PC-9 (cell line): ENCODE measurements around the gene C5orf15. TPM values are rescaled to one million over a fixed set of nuclear protein-coding genes. Genes with fewer than 3 reads are reported as not detected.

ENCODE experiments used
- BruUV-seq: library from RNA; stranded (reverse); fragments of 400-500 nt; replicated peaks from 2 replicates; lab custom pipeline; 2021; lab: Mats Ljungman, UMichigan
- CTCF ChIA-PET: fragments of 300-600 bp; sonication (Branson Sonifier 250); formaldehyde crosslinking; loops from one replicate; lab custom pipeline; 2022; ENCODE audit warnings: antibody characterized with exemption; lab: Charles Lee
- POLR2A ChIA-PET: fragments of 300-600 bp; sonication (Branson Sonifier 250); formaldehyde crosslinking; loops from one replicate; lab custom pipeline; 2022; ENCODE audit warnings: antibody characterized with exemption; ENCODE audit not compliant: unreplicated experiment; lab: Charles Lee
- DNase-seq, 2 experiments: peaks; one replicate each; pipeline versions ENCODE4 v3.0.0 to v3.0.0-alpha.2; 2015 to 2022; ENCODE audit warnings: mixed read lengths in 1 of 2
- H2AFZ ChIP-seq: fragments of 200-600 bp; sonication (generic); 2 replicates; pipeline ENCODE4 v1.8.1; 2017; ENCODE audit warnings: antibody characterized with exemption
- H3F3A ChIP-seq: fragments of 200-600 bp; sonication (generic); 2 replicates; pipeline ENCODE4 v1.8.1; 2017; ENCODE audit warnings: antibody characterized with exemption, mild to moderate bottlenecking, low read depth; ENCODE audit not compliant: insufficient read depth
- H3K27ac ChIP-seq: fragments of 200-600 bp; sonication (generic); 2 replicates; pipeline ENCODE4 v1.6.1; 2016; ENCODE audit warnings: mixed run types
- H3K27me3 ChIP-seq: fragments of 200-600 bp; sonication (generic); 2 replicates; pipeline ENCODE4 v1.6.1; 2016; ENCODE audit warnings: low read depth, mixed run types; ENCODE audit not compliant: insufficient read depth
- H3K36me3 ChIP-seq: fragments of 200-600 bp; sonication (generic); 2 replicates; pipeline ENCODE4 v1.6.1; 2016; ENCODE audit warnings: low read depth, mixed run types
- H3K4me1 ChIP-seq: fragments of 200-600 bp; sonication (generic); replicated peaks from 2 replicates; pipeline ENCODE4 v1.6.1; 2016; ENCODE audit warnings: mixed run types; ENCODE audit not compliant: insufficient read depth
- H3K4me2 ChIP-seq: fragments of 200-600 bp; sonication (generic); 2 replicates; pipeline ENCODE4 v1.6.1; 2017; ENCODE audit warnings: mixed run types
- H3K4me3 ChIP-seq: fragments of 200-600 bp; sonication (generic); 2 replicates; pipeline ENCODE4 v1.6.1; 2016; ENCODE audit warnings: mixed run types
- H3K79me2 ChIP-seq: fragments of 200-600 bp; sonication (generic); 2 replicates; pipeline ENCODE4 v1.6.1; 2017; ENCODE audit warnings: low read depth, mixed run types
- H3K9me2 ChIP-seq: fragments of 200-600 bp; sonication (generic); 2 replicates; pipeline ENCODE4 v1.8.1; 2017; ENCODE audit warnings: mild to moderate bottlenecking; ENCODE audit not compliant: insufficient read depth
- H3K9me3 ChIP-seq: fragments of 200-600 bp; sonication (generic); 2 replicates; pipeline ENCODE4 v1.8.1; 2016; ENCODE audit warnings: low read depth; ENCODE audit not compliant: insufficient read depth
- H4K20me1 ChIP-seq: fragments of 200-600 bp; sonication (generic); 2 replicates; pipeline ENCODE4 v1.8.1; 2017; ENCODE audit not compliant: insufficient read depth
- EZH2 ChIP-seq: fragments of 200-600 bp; sonication (generic); IDR thresholded peaks from 2 replicates; pipeline ENCODE4 v1.8.0; 2017; ENCODE audit warnings: antibody characterized with exemption, low read depth
- intact Hi-C: fragments of 100-400 bp; cut with micrococcal nuclease; formaldehyde crosslinking; loops from one replicate; pipeline ENCODE4 v1.10.0; 2022; ENCODE audit not compliant: unreplicated experiment
- total RNA-seq: library from RNA; stranded (reverse); gene quantifications from 2 replicates; pipeline ENCODE4 v1.2.3, GENCODE V29; 2021
- TF ChIP-seq, protein P1 (sequence below): fragments of 200-600 bp; sonication (generic); conservative IDR thresholded peaks from 2 replicates; pipeline ENCODE4 v1.6.1; 2017; ENCODE audit warnings: mixed run types, antibody characterized with exemption, mild to moderate bottlenecking, moderate library complexity

The C5orf15 gene
- total RNA-seq, 1 experiment from 2014 or later: 45.0 TPM

- ChIA-PET POLR2A (no interaction called here), CTCF (no interaction called here)
- H4K20me1 ChIP-seq: no peaks in the 10 kb centered on the region
- no peaks in the 10 kb centered on the region for H3F3A ChIP-seq
- no TSS peak for BruUV-seq
- DNase-seq: no peak
- TF ChIP-seq, protein P1, sequence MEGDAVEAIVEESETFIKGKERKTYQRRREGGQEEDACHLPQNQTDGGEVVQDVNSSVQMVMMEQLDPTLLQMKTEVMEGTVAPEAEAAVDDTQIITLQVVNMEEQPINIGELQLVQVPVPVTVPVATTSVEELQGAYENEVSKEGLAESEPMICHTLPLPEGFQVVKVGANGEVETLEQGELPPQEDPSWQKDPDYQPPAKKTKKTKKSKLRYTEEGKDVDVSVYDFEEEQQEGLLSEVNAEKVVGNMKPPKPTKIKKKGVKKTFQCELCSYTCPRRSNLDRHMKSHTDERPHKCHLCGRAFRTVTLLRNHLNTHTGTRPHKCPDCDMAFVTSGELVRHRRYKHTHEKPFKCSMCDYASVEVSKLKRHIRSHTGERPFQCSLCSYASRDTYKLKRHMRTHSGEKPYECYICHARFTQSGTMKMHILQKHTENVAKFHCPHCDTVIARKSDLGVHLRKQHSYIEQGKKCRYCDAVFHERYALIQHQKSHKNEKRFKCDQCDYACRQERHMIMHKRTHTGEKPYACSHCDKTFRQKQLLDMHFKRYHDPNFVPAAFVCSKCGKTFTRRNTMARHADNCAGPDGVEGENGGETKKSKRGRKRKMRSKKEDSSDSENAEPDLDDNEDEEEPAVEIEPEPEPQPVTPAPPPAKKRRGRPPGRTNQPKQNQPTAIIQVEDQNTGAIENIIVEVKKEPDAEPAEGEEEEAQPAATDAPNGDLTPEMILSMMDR: no peak
- TF ChIP-seq EZH2: no peak
- H3K4me2 ChIP-seq: no peak overlapping the region
- H2AFZ ChIP-seq: no peak overlapping the region
- no peaks in the 10 kb centered on the region for H3K4me1 ChIP-seq
- no peaks in the 10 kb centered on the region for H3K27me3 ChIP-seq
- H3K36me3 ChIP-seq: no peaks in the 10 kb centered on the region
- no peaks in the 10 kb centered on the region for H3K79me2 ChIP-seq
- H3K27ac ChIP-seq: no peak overlapping the region
- H3K4me3 ChIP-seq: no peak overlapping the region
- no peaks in the 10 kb centered on the region for H3K9me3 ChIP-seq
- H3K9me2 ChIP-seq: 0 out of 2 replicates have a peak, but pooled peaks cover 3% of the 10 kb centered on the region
- intact Hi-C loops: no loop called here
Observed at GRCh38 chr5:133912951-133913350, 55.5 kb downstream of the C5orf15 start.

GRCh38 chr5:133910571-133910970 lies 57.9 kb downstream of the C5orf15 start:
- H3K79me2 ChIP-seq: no peaks in the 10 kb centered on the region
- no peaks in the 10 kb centered on the region for H3K4me1 ChIP-seq
- H3K27me3 ChIP-seq: no peaks in the 10 kb centered on the region
- no peaks in the 10 kb centered on the region for H3F3A ChIP-seq
- H3K27ac ChIP-seq: no peak overlapping the region
- CTCF ChIA-PET: no interaction called here
- BruUV-seq: no TSS peak
- POLR2A ChIA-PET: no interaction called here
- H3K9me2 ChIP-seq: 0 out of 2 replicates have a peak, but pooled peaks cover 3% of the 10 kb centered on the region
- H3K36me3 ChIP-seq: no peaks in the 10 kb centered on the region
- no peaks in the 10 kb centered on the region for H4K20me1 ChIP-seq
- TF ChIP-seq, protein P1: no peak
- no peak for TF ChIP-seq EZH2
- H3K4me3 ChIP-seq: no peak overlapping the region
- H3K4me2 ChIP-seq: no peak overlapping the region
- H3K9me3 ChIP-seq: no peaks in the 10 kb centered on the region
- no peak overlapping the region for H2AFZ ChIP-seq
- no peak for DNase-seq
- intact Hi-C loops: no loop called here

DNA sequence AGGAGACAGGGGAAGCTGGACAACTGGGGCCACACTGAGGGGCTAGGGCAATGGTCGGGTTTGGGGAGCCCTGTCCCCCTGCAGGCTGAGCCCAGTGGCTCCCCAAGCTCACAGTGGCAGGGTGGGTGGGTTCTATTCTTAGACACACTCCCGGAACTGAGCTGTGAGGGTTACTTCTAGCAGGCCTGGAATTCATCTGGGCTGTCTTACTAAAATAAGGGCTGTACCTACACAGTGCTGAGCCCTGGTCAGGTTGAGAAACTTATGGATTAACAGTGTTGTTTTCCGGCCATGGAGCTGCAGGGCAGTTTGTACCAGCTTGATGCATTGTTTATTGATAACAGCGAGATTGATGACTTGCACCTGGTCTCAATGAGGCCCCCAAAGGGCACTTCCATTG lies 58.8 kb downstream of the C5orf15 start:
- H3K27me3 ChIP-seq: no peaks in the 10 kb centered on the region
- H3K4me3 ChIP-seq: no peak overlapping the region
- H3K36me3 ChIP-seq: no peaks in the 10 kb centered on the region
- no TSS peak for BruUV-seq
- DNase-seq: no peak
- ChIA-PET CTCF (no interaction called here), POLR2A (no interaction called here)
- H3K27ac ChIP-seq: no peak overlapping the region
- no peaks in the 10 kb centered on the region for H3K79me2 ChIP-seq
- no peak overlapping the region for H2AFZ ChIP-seq
- H3K4me2 ChIP-seq: no peak overlapping the region
- 0 out of 2 replicates have a peak, but pooled peaks cover 3% of the 10 kb centered on the region for H3K9me2 ChIP-seq
- intact Hi-C loops: no loop called here
- H4K20me1 ChIP-seq: no peaks in the 10 kb centered on the region
- TF ChIP-seq, protein P1: no peak
- no peak for TF ChIP-seq EZH2
- no peaks in the 10 kb centered on the region for H3F3A ChIP-seq
- no peaks in the 10 kb centered on the region for H3K9me3 ChIP-seq
- no peaks in the 10 kb centered on the region for H3K4me1 ChIP-seq
